Neural cell (in vitro differentiated cells): ENCODE results near the gene TRPM2. TPM values are rescaled to one million over a fixed set of nuclear protein-coding genes. Genes with fewer than 3 reads are reported as not detected.

Experiments
- H2AFZ ChIP-seq: fragments of 200-600, 300-800 bp; sonication (generic), shearing (Covaris generic); 2 replicates; pipeline ENCODE4 v1.6.0; 2014; ENCODE audit warnings: low read depth, mild to moderate bottlenecking, antibody characterized with exemption, low read length, moderate library complexity
- H3F3A ChIP-seq: fragments of 200-600 bp; shearing (Covaris generic); 2 replicates; pipeline ENCODE4 v1.6.1; 2016; ENCODE audit warnings: mild to moderate bottlenecking, moderate library complexity, mixed read lengths, antibody characterized with exemption, low read length; ENCODE audit not compliant: insufficient read depth, poor library complexity, severe bottlenecking
- H3K27ac ChIP-seq: fragments of 200-600, 300-800 bp; sonication (generic), shearing (Covaris generic); 2 replicates; pipeline ENCODE4 v1.5.1; 2014; ENCODE audit warnings: mild to moderate bottlenecking, low read length, moderate library complexity
- H3K27me3 ChIP-seq: fragments of 300-800, 200-600 bp; sonication (generic), shearing (Covaris generic); 2 replicates; pipeline ENCODE4 v1.6.0; 2014; ENCODE audit warnings: mild to moderate bottlenecking, low read depth, low read length, moderate library complexity; ENCODE audit not compliant: insufficient read depth
- H3K36me3 ChIP-seq: fragments of 300-800, 200-600 bp; sonication (generic), shearing (Covaris generic); 2 replicates; pipeline ENCODE4 v1.5.1; 2014; ENCODE audit warnings: mild to moderate bottlenecking, antibody characterized with exemption, low read length, moderate library complexity; ENCODE audit not compliant: insufficient read depth
- H3K4me2 ChIP-seq: fragments of 300-800, 200-600 bp; sonication (generic), shearing (Covaris generic); 2 replicates; pipeline ENCODE4 v1.6.0; 2014; ENCODE audit warnings: mild to moderate bottlenecking, low read length
- H3K4me3 ChIP-seq: fragments of 300-800, 200-600 bp; sonication (generic), shearing (Covaris generic); 2 replicates; pipeline ENCODE4 v1.5.1; 2014; ENCODE audit warnings: mild to moderate bottlenecking, low read length, moderate library complexity
- H3K79me2 ChIP-seq: fragments of 200-600 bp; shearing (Covaris generic); replicated peaks from 2 replicates; pipeline ENCODE4 v1.6.0; 2014; ENCODE audit warnings: mild to moderate bottlenecking, low read length, moderate library complexity; ENCODE audit not compliant: insufficient read depth
- H3K9ac ChIP-seq: fragments of 300-800, 200-600 bp; sonication (generic), shearing (Covaris generic); 2 replicates; pipeline ENCODE4 v1.6.1; 2016; ENCODE audit warnings: mild to moderate bottlenecking, low read length, mixed read lengths
- H3K9me2 ChIP-seq: fragments of 200-600 bp; shearing (Covaris generic); 2 replicates; pipeline ENCODE4 v1.6.1; 2016; ENCODE audit warnings: mild to moderate bottlenecking, low read length, mixed read lengths; ENCODE audit not compliant: insufficient read depth
- H3K9me3 ChIP-seq: fragments of 200-600, 300-800 bp; sonication (generic), shearing (Covaris generic); 2 replicates; pipeline ENCODE4 v1.6.1; 2016; ENCODE audit warnings: mild to moderate bottlenecking, mixed run types, low read length, moderate library complexity, mixed read lengths
- H4K20me1 ChIP-seq: fragments of 200-600 bp; shearing (Covaris generic); 2 replicates; pipeline ENCODE4 v1.6.1; 2016; ENCODE audit warnings: mild to moderate bottlenecking, mixed run types; ENCODE audit not compliant: insufficient read depth
- CTCF ChIP-seq: fragments of 450-650 bp; IDR thresholded peaks from 2 replicates; pipeline ENCODE4 v1.5.1; 2014; ENCODE audit warnings: antibody characterized with exemption, mild to moderate bottlenecking, moderate library complexity; ENCODE audit not compliant: poor library complexity, severe bottlenecking
- EP300 ChIP-seq: fragments of 450-650 bp; conservative IDR thresholded peaks from 2 replicates; pipeline ENCODE4 v1.6.1; 2014; ENCODE audit warnings: antibody characterized with exemption, mild to moderate bottlenecking, moderate library complexity; ENCODE audit not compliant: poor library complexity, severe bottlenecking
- EZH2 ChIP-seq: fragments of 200-600, 300-800 bp; shearing (Covaris generic), sonication (generic); IDR thresholded peaks from 2 replicates; pipeline ENCODE4 v1.6.1; 2014; ENCODE audit warnings: antibody characterized with exemption, low read length, borderline replicate concordance, mild to moderate bottlenecking; ENCODE audit not compliant: insufficient read depth, poor library complexity, severe bottlenecking
- MXI1 ChIP-seq: fragments of 450-650 bp; conservative IDR thresholded peaks from 2 replicates; pipeline ENCODE4 v1.6.1; 2014; ENCODE audit warnings: antibody characterized with exemption, mild to moderate bottlenecking; ENCODE audit not compliant: poor library complexity, severe bottlenecking
- POLR2AphosphoS5 ChIP-seq: IDR thresholded peaks from 2 replicates; pipeline ENCODE4 v1.6.1; 2012
- RAD21 ChIP-seq: fragments of 450-650 bp; conservative IDR thresholded peaks from 2 replicates; pipeline ENCODE4 v1.6.1; 2014; ENCODE audit warnings: antibody characterized with exemption, mild to moderate bottlenecking, moderate library complexity
- REST ChIP-seq: IDR thresholded peaks from 2 replicates; pipeline ENCODE4 v1.6.1; 2012; ENCODE audit warnings: borderline replicate concordance
- SMC3 ChIP-seq: fragments of 450-650 bp; conservative IDR thresholded peaks from 2 replicates; pipeline ENCODE4 v1.6.1; 2014; ENCODE audit warnings: antibody characterized with exemption, mild to moderate bottlenecking, moderate library complexity; ENCODE audit not compliant: poor library complexity
- TAF1 ChIP-seq: IDR thresholded peaks from 2 replicates; pipeline ENCODE4 v1.6.1; 2012; ENCODE audit warnings: low read depth
- polyA plus RNA-seq: library from polyadenylated mRNA; depleted of rRNA; stranded (reverse); fragments of >200 nt; gene quantifications from 2 replicates; pipeline ENCODE4 v1.2.3, GENCODE V29; 2014

Gene TRPM2
- polyA plus RNA-seq, 1 donor from 2014 or later = 0.14 TPM

GRCh38 chr21:44461005-44461404 is 107.6 kb downstream of the TRPM2 start:
- H3K27ac ChIP-seq = no peak overlapping the region
- no peak overlapping the region for H2AFZ ChIP-seq
- peaks cover 11% of the 10 kb centered on the region for H3K36me3 ChIP-seq
- H3K79me2 ChIP-seq = no peaks in the 10 kb centered on the region
- no peaks in the 10 kb centered on the region for H3K9me3 ChIP-seq
- H3F3A ChIP-seq = no peaks in the 10 kb centered on the region
- no peaks in the 10 kb centered on the region for H3K27me3 ChIP-seq
- no peak overlapping the region for H3K4me3 ChIP-seq
- no peaks in the 10 kb centered on the region for H4K20me1 ChIP-seq
- no peak for TF ChIP-seq EP300
- TF ChIP-seq REST = no peak
- no peak for TF ChIP-seq RAD21
- no peak for TF ChIP-seq POLR2AphosphoS5
- no peak for TF ChIP-seq TAF1
- no peak for TF ChIP-seq SMC3
- no peak for TF ChIP-seq EZH2
- no peak for TF ChIP-seq CTCF
- no peak for TF ChIP-seq MXI1
- H3K9ac ChIP-seq = no peak overlapping the region
- H3K4me2 ChIP-seq = no peak overlapping the region
- no peaks in the 10 kb centered on the region for H3K9me2 ChIP-seq

GRCh38 chr21:44461464-44462001 is 108.1 kb downstream of the TRPM2 start:
- H3K27me3 ChIP-seq = no peaks in the 10 kb centered on the region
- no peak overlapping the region for H3K4me2 ChIP-seq
- H3K27ac ChIP-seq = no peak overlapping the region
- no peaks in the 10 kb centered on the region for H3F3A ChIP-seq
- peaks cover 11% of the 10 kb centered on the region for H3K36me3 ChIP-seq
- H2AFZ ChIP-seq = no peak overlapping the region
- H3K9me3 ChIP-seq = no peaks in the 10 kb centered on the region
- H3K9ac ChIP-seq = no peak overlapping the region
- H3K9me2 ChIP-seq = no peaks in the 10 kb centered on the region
- no peaks in the 10 kb centered on the region for H3K79me2 ChIP-seq
- no peaks in the 10 kb centered on the region for H4K20me1 ChIP-seq
- no peak for TF ChIP-seq TAF1
- H3K4me3 ChIP-seq = no peak overlapping the region
